GM19328 (cell line): ENCODE measurements around the gene MAT2A.
A peak's percentile ranks its signal among the peaks of the same experiment; 100 is the strongest.
"Not testable (repeated sequence)": the region's sequence is repeated elsewhere in the genome, so short reads cannot be mapped to it uniquely, and the experiment has no call there.

Experiments used
- ATAC-seq: cut with Tn5 transposase; IDR thresholded peaks from one replicate; pipeline ENCODE4 v1.9.1; 2021; ENCODE audit warnings: mild to moderate bottlenecking, moderate library complexity; ENCODE audit not compliant: unreplicated experiment

The MAT2A gene

DNA sequence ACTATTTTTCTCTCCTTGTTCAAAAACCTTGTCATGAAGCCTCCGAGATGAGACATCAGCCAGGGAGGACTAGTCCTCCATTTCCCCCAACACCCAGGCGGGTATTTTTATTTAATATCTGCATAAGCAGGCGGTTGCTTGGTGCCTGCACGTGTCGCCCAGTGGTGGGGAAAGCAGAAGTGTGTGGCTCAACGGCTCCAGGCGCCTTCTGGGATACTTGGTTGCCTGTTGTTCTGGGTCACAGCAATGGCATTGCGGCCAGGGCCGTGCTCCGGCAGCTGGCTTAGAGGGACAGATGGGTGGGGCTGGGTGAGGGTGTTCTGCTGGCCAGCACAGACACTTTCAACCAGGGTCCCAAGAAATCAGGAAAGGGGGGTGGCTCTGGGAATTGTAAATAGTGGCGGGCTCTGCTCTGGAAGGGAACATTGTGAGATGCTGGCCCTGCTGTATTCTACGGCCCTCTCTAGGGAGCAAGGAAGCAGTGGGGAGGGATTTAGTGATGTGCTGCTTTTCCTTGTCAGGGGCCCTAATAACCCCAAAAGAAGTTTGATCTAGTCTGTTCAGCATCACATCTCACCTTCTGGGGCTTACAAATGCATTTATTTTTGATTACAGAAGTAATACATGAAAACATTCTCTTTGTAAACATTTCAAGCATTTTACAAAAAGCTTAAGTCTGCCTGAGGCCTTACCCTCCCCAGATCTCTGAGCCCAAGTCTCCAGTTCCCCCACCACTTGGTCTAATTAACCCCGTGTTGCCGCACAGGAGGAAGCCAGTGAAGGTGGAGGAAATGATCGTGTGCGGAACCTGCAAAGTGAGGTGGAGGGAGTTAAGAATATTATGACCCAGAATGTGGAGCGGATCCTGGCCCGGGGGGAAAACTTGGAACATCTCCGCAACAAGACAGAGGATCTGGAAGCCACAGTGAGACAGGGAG lies 39.5 kb downstream of the MAT2A start:
- ATAC-seq: peak; percentile 32

DNA sequence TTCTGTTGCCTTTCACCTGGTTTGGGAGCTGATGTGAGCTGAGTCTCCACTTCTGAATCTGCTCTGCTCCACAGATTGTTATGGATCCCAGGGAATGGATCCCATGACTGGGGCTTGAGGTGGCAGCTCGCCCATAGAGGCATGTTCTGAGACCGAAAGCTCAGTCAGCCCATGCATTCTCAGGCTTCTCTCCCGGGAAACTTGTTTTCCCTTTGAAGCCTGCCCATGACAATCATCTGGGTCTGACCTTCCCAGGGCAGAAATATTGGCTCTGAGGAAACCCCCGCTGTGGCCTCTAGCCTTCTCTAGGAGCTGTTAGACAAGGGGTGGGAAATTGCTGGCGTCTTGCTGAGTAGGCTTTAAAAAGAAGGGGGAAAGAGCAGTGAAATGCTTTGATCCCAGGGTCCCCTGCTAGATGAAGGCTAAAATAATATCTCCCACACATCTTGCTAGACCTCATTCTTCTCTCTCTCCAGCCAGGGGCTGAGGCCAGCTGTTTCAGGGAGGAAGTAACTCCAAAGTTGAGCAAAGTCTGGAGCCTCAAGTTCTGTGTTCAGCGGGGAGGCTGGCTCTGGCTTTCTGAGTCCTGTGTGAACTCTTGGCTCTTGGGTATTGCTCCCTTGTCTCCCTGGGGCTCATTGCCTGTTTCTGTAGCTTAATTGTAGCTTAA lies 40.4 kb downstream of the MAT2A start:
- ATAC-seq: no peak

DNA sequence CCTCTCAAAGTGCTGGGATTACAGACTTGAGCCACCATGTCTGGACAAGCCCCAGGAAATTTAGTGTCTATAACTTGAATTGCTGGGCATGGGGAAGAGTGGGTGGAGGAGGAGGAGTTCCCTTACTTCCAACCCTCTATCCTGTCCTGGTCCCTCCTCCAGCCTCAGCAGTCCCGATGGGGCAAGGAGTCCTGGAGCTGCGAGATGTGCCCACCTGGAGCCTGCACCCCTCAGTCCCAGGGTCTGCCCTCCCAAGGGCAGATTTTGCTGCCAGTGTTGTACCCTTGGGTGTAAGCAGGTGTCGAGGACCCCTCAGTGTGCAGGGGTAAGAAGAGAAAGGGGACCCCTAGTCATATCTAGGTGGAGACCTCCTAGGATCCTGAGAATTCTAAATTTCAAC lies 41.2 kb downstream of the MAT2A start:
- ATAC-seq: no peak

DNA sequence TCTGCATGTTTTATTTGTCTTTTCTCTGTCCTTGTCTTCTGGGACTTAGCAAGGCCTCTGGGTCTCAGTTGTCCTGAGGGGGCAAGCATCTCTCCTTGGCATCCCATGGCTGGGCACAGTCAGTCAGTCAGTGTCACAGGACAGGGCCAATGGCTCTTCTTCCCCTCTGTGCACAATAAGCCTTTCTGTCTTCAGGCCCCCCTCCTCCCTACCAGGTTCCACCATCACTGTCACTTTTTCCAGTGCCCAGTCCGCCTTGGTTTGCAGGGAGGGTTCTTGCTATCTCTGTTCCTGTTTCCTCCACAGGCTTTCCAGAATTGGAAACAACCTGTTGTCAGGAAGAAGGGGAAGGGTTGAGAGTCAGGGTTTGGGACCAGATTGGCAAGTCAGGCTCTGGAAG lies 43.5 kb downstream of the MAT2A start:
- ATAC-seq: no peak

DNA sequence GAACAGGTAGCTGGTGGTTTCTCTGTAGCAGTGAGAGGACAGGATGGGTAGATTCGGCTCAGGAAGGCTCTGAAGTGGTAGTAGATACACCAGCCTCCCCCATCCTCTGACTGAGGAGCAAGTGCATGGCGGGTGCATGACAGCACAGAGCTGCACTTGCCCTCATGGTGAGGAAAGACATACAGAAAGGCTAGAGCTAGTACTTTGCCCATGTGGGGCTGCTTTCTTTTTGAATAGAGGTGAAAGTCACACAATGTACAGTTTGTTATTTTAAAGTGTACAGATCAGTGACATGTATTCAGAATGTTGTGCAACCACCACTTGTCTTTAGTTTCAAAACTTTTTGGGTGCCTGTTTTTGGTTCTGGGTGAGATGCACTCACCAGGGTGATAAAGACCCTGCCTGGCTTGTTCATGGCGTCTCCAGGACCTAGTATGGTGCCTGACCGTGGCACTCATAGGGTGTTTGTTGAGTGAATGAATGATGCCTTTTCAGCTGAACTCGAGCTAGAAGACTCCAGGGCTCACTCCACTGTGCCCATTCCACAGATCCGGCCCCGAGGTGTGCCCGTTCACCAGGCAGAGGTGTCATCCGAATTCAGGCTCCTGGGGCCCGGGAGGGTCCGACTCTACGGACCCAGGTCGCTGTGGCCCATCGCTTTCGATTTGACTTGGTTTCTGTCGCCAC lies 44.8 kb downstream of the MAT2A start:
- ATAC-seq: no peak

DNA sequence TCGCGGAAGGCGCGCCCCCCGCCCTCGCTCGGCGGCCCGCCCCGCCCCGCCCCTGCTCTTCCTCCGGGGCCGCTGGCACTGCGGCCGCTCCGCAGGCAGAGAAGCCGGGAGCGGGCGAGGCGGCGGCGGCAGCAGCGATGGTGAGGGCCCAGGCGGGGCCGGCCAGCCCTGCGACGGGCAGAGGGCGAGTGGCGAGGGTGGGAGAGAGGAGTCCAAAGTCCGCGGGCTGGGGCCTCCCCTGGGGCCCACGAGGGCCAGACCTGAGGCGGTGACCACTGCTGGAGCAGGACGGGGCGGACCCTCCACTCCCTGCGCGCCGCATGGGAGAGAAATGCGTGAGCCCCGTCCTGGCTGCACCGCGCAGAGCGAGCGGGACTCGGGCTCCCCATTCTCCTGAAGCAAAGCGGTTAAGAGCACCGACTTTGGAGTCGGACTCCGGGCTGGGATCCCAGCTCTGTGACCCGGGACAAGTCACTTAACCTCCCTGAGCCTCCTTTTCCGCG lies 45.4 kb downstream of the MAT2A start, which contains the start of gene VAMP5:
TSS of gene VAMP5 (plus strand) at position 78 of the 503 bp plus-strand sequence. CDS start at position 138, 60 bp downstream.
- no peak for ATAC-seq

DNA sequence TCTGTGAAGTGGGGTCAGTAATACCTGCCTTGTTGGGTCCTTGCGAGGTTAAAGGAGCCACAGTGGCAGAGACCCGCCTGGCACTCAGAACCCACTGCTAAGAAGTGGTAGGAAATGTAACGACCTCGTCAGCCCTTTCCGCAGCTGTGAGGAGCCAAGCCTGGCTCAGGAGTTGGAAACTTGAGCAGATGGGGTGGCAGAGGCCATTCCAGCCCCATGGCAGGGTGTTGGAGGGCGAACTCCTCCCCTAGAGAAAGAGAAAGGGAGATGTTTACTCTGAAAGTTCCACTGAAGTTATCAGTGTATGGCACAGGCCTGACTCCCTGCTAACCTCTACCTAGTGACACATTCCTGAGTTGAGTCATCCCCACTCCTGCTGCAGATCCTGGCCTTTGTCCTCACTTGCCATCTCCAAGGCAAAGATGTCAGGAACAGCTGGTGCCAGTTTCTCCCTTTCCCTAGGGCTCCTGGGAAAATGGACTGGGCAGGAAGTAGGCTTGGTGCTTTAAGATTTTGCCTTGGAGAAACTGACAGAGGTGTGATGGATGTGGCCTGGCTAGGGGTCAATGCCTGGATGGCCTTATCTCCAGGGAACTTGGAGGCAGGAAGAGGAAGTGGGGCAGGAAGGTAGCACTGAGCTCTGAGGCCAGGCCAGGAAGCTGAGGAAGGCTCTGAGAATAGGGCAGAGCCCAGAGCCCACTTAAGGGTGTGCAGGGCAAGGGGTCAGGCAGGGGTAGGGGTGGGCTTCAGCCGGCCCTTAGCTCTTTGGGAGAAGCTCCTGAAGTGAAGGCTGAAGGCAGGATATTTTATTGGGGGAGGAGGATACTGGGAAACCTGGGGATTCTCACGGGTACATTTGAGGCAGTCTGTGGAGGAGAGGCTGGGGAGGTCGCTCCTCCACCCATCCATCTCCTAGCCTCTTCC lies 46.2 kb downstream of the MAT2A start:
- no peak for ATAC-seq

DNA sequence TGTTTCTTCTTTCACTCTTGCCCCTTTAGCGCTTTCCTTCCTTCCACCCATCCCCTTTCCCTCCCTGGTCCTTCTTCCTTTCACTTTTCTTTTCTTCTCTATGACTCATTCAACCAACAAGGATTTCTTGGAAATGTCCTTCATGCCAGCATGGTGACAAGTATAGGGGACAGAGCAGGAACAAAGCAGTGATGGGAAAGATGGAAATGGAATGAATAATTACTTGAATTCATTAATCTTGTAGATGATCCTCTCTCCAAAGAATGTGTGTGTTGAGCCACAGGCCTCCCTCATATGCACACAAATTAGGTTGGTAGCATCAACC lies 46.8 kb downstream of the MAT2A start:
- no peak for ATAC-seq

DNA sequence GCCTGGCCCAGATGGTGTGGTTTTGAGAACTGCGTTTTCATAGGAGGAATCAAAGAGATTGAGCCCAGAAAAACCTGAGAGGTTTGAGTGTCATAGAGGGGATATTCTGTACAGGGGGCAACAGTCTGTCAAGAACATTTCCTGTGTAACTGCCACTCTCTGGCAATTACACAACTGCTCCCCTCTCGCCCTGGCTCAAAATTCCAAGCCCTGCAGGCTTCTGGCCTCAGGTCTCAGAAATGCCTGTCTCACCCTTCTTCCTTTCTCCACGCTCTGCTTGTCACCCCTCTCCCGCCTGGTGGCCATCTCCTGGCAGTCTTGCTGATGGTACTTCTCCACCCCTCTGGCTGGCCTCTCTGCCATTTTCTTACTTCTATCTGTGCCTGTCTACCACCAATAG lies 49.3 kb downstream of the MAT2A start:
- ATAC-seq: no peak

DNA sequence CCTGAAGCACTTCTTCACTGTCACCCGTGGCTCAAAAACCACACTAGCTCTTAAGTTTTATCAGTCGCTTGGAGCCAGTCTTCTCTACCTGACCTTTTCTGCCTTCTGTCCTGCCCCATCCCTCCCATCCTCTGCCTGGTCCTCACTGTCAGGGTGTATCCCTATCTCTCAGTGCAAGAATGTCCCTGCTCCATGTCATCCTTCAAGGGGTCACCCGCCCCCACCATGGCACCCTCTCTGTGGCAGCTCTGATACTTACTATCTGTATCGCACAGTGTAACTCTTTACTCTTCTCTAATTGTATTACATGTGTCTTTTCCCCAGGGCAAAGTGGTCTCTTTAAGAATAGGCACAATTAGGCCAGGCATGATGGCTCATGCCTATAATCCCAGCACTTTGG lies 49.7 kb downstream of the MAT2A start:
- no peak for ATAC-seq

DNA sequence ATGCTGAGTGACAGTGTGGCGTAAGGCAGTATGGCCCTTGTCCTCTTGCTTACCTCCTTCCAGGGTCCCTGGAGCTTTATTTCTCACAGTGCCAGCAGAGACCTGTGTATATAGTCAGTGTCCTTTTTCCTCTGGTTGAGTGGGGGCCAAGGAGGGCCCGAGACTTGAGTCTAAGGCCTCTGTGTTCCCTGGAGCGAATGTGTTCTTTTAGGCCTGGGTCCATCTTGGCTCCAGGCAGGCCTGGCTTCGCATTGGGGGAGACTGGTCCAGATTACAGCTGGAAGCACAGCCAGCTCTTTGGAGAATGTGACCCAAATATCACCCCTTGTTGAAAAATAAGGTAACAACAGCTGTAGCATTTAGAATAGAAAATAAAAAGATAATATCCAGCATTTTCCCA lies 50.2 kb downstream of the MAT2A start:
- no peak for ATAC-seq

DNA sequence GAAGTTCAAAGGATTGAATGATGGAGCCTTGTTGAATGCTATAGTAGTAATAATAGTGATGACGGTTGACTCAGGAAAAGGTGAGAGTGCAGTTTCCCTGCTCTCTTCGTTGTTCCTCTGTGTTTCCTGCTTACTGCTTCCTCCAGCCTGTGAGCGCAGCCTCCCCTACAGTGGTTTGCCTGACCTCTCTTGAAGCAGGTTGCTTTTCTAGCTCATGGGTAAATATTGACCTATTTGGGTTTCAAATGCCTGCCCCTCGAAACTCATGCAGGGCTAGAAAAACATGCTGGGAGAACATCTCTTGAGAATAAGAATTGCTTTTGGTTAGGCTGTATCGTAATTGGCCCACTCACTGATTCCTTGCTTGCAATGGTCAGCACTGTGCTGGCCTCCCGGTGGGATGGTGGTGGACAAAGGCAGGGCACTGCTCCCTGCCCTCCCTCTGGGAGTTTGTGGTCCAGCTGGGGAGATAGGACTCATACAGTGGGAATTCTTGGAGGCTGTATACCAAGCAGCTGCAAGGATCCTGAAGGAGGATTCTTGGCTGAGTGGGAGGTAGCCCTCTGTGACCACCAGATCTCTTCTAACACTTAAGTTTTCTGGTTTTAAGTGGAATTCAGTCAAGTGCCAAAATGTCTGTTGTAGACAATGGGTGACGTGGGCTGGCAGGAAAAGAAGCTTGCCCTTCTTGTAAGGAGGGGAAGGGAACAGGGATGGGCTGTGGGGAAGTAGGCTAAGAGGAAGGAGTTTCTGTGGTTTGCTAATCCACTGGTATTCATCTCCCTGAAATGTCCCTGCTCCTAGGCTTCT lies 51.2 kb downstream of the MAT2A start:
- no peak for ATAC-seq

DNA sequence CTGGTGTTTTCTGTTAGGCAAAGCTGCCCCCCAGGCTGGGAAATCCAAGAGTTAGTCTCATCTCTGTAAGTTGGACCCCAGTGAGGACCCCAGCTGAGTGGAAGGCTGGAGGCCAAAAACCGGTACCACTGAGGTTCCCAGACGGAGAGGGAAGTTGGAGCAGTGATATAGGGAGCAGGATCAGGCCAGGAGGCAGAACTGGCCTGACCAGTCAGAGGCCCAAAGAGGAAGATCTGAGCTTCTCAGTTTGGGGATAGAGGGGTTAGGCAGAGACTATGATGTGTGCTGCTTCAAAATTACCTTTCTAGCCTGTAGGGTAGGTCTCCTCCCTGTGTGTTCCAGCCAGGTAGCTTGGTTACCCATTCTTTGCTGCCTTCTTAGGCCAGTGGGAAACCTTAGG lies 52.0 kb downstream of the MAT2A start:
- no peak for ATAC-seq

DNA sequence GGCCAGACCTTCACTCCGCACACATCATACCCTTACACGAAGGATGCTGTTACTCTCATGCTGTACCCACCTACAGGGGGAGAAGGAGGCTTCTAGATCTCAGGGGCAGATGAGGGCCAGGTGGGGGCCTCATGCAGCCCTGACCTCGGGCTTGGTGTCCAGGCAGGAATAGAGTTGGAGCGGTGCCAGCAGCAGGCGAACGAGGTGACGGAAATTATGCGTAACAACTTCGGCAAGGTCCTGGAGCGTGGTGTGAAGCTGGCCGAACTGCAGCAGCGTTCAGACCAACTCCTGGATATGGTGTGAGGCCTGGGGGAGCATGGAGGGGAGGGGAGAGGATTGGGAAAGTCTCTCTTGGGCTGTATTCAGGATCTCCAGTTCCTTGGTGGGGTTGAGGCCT lies 52.6 kb downstream of the MAT2A start:
- ATAC-seq: no peak

DNA sequence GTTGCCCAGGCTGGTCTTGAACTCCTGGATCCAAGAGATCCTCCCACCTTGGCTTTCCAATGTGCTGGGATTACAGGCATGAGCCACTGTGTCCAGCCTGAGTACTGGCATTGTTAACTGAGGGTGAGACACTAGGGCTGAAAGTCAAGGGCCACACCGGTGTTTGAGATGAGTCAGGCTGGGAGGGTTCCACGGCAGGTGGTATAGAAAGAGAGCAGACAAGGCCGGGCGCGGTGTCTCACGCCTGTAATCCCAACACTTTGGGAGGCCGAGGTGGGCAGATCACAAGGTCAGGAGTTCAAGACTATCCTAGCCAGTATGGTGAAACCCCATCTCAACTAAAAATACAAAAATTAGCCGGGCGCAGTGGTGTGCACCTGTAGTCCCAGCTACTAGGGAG lies 53.3 kb downstream of the MAT2A start:
- ATAC-seq: not testable (repeated sequence)

DNA sequence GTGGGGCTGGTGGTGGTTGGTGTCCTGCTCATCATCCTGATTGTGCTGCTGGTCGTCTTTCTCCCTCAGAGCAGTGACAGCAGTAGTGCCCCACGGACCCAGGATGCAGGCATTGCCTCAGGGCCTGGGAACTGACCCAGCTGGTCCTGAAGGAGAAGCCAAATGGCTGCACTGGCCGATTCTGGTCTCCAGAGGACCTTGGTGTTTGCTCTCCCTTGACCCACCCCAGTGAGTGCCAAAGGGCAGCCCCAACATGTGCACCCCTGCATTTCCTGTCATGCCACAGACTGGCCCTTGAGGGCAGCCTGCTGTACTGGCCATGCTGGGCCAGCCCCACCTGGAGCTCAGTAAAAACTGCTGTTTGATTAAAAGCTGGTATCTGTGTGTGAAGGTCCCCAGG lies 54.1 kb downstream of the MAT2A start:
- ATAC-seq: no peak
